ENCODE results near the gene GATB. TPM values are rescaled to one million over a fixed set of nuclear protein-coding genes. Genes with fewer than 3 reads are reported as not detected.

GATB gene
- polyA plus RNA-seq, 3 donors: 5.5 to 12.2 (median 9.0) TPM

DNA sequence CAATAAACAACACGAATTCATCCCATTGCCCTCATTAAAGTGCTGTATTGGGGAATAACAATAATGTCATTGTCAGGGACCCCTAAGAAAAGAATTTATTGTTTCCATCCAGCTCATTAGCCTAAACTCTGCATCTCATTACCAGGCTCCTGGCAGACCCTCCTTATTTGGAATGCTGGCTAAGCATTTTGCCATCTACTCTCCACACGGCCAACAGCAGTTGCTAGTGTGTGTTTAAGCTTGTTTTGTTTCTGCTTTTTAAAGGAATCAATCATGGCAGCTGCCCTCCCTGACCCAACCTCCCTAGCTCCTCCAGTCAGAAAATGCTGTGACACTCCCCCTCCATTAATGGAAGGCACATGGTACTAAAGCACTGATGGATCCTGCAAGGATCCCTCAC, 43.5 kb downstream of the GATB start:
- TF ChIP-seq, protein P1, sequence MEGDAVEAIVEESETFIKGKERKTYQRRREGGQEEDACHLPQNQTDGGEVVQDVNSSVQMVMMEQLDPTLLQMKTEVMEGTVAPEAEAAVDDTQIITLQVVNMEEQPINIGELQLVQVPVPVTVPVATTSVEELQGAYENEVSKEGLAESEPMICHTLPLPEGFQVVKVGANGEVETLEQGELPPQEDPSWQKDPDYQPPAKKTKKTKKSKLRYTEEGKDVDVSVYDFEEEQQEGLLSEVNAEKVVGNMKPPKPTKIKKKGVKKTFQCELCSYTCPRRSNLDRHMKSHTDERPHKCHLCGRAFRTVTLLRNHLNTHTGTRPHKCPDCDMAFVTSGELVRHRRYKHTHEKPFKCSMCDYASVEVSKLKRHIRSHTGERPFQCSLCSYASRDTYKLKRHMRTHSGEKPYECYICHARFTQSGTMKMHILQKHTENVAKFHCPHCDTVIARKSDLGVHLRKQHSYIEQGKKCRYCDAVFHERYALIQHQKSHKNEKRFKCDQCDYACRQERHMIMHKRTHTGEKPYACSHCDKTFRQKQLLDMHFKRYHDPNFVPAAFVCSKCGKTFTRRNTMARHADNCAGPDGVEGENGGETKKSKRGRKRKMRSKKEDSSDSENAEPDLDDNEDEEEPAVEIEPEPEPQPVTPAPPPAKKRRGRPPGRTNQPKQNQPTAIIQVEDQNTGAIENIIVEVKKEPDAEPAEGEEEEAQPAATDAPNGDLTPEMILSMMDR (IDR thresholded peaks at IDR 0.05): no peak
- Histone ChIP-seq H3K79me2 (ENCODE audit: insufficient read depth, low read length) (no peaks in the 10 kb centered on the region), H3K4me2 (replicated peaks; ENCODE audit: extremely low read depth, low read length, poor library complexity, severe bottlenecking) (no peak overlapping the region), H3K9me3 (replicated peaks in 1 of 2; ENCODE audit: control insufficient read depth in 1 of 2, insufficient read depth in 1 of 2, low read length in 2 of 2) (no peaks in the 10 kb centered on the region), H3K36me3 (replicated peaks in 1 of 2; ENCODE audit: control insufficient read depth in 1 of 2, insufficient read depth in 2 of 2, low read length in 2 of 2) (peaks cover 18 to 76% of the 10 kb centered on the region in 2 donors), H3K27me3 (ENCODE audit: control insufficient read depth in 2 of 2, insufficient read depth in 2 of 2, low read length in 2 of 2) (no peaks in the 10 kb centered on the region), H3K27ac (ENCODE audit: low read depth in 1 of 2, low read length in 2 of 2) (no peak overlapping the region), H3K4me3 (replicated peaks in 1 of 3; ENCODE audit: low read depth in 2 of 3, low read length in 3 of 3) (no peak overlapping the region), H4K20me1 (ENCODE audit: insufficient read depth, low read length) (no peaks in the 10 kb centered on the region), H2AFZ (ENCODE audit: insufficient read depth, low read depth, low read length, poor library complexity, severe bottlenecking) (no peak overlapping the region), H3K4me1 (ENCODE audit: control insufficient read depth in 1 of 2, insufficient read depth in 2 of 2, low read length in 2 of 2) (no peaks in the 10 kb centered on the region), H3K9ac (ENCODE audit: insufficient read depth, low read length, poor library complexity, severe bottlenecking) (no peak overlapping the region)
- no peak for DNase-seq
- WGBS (ENCODE audit: insufficient coverage): no CpG with 5 or more reads among the region's 2 CpGs
- Mint-ChIP-seq H3K27ac (no peak overlapping the region), H3K36me3 (peaks cover 44 to 48% of the 10 kb centered on the region in 2 donors), H3K4me3 (no peak overlapping the region), H3K27me3 (ENCODE audit: low read depth in 3 of 3) (peaks cover 0 to 4% (median 0%) of the 10 kb centered on the region in 3 donors), H3K4me1 (no peaks in the 10 kb centered on the region), H3K9me3 (no peaks in the 10 kb centered on the region)
- intact Hi-C loops (cut with micrococcal nuclease): no loop called here

DNA sequence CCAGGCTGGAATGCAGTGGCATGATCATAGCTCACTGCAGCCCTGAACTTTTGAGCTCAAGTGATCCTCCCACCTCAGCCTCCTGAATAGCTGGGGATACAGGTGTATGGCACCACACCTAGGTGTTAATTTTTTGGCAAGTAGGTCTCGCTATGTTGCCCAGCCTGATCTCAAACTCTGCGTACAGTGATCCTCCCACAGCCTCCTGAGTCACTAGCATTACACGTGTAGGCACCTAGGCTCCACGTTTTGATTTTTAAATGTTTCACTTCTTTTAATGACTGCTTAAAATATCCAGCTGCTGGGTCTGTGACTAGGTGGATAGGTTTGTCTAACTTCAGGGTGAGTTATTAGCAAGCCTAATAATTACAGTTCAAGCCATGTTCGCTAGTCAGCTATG, 44.5 kb downstream of the GATB start:
- peaks cover 18 to 73% of the 10 kb centered on the region in 2 donors for H3K36me3 ChIP-seq (replicated peaks in 1 of 2; ENCODE audit: control insufficient read depth in 1 of 2, insufficient read depth in 2 of 2, low read length in 2 of 2)
- no peak overlapping the region for H3K4me3 ChIP-seq (replicated peaks in 1 of 3; ENCODE audit: low read depth in 2 of 3, low read length in 3 of 3)
- no peaks in the 10 kb centered on the region for H3K4me1 ChIP-seq (ENCODE audit: control insufficient read depth in 1 of 2, insufficient read depth in 2 of 2, low read length in 2 of 2)
- H3K9ac ChIP-seq (ENCODE audit: insufficient read depth, low read length, poor library complexity, severe bottlenecking): no peak overlapping the region
- H3K27me3 ChIP-seq (ENCODE audit: control insufficient read depth in 2 of 2, insufficient read depth in 2 of 2, low read length in 2 of 2): no peaks in the 10 kb centered on the region
- Mint-ChIP-seq H3K27me3 (ENCODE audit: low read depth in 3 of 3) (peaks cover 0 to 4% (median 0%) of the 10 kb centered on the region in 3 donors), H3K4me1 (no peaks in the 10 kb centered on the region), H3K27ac (no peak overlapping the region), H3K9me3 (no peaks in the 10 kb centered on the region), H3K4me3 (no peak overlapping the region), H3K36me3 (peaks cover 44 to 45% of the 10 kb centered on the region in 2 donors)
- no peak overlapping the region for H2AFZ ChIP-seq (ENCODE audit: insufficient read depth, low read depth, low read length, poor library complexity, severe bottlenecking)
- WGBS (ENCODE audit: insufficient coverage): no CpG with 5 or more reads among the region's 5 CpGs
- intact Hi-C loops (cut with micrococcal nuclease): no loop called here
- TF ChIP-seq, protein P1 (IDR thresholded peaks at IDR 0.05): no peak
- no peak overlapping the region for H3K4me2 ChIP-seq (replicated peaks; ENCODE audit: extremely low read depth, low read length, poor library complexity, severe bottlenecking)
- no peak overlapping the region for H3K27ac ChIP-seq (ENCODE audit: low read depth in 1 of 2, low read length in 2 of 2)
- H4K20me1 ChIP-seq (ENCODE audit: insufficient read depth, low read length): no peaks in the 10 kb centered on the region
- no peak for DNase-seq
- H3K79me2 ChIP-seq (ENCODE audit: insufficient read depth, low read length): no peaks in the 10 kb centered on the region
- no peaks in the 10 kb centered on the region for H3K9me3 ChIP-seq (replicated peaks in 1 of 2; ENCODE audit: control insufficient read depth in 1 of 2, insufficient read depth in 1 of 2, low read length in 2 of 2)

Measured in CD14-positive monocyte (primary cell).